Caco-2 (cell line): ENCODE results near the gene TRAF7. TPM values are rescaled to one million over a fixed set of nuclear protein-coding genes. Genes with fewer than 3 reads are reported as not detected.
A peak's percentile ranks its signal among the peaks of the same experiment; 100 is the strongest.

Experiments
- BruUV-seq: library from RNA; stranded (reverse); fragments of 400-500 nt; replicated peaks from 2 replicates; lab custom pipeline; 2021; lab: Mats Ljungman, UMichigan
- CTCF ChIA-PET: fragments of 300-600 bp; sonication (Branson Sonifier 250); formaldehyde crosslinking; loops from one replicate; lab custom pipeline; 2022; ENCODE audit warnings: antibody characterized with exemption; lab: Charles Lee
- POLR2A ChIA-PET: fragments of 300-600 bp; sonication (Branson Sonifier 250); formaldehyde crosslinking; loops from one replicate; lab custom pipeline; 2022; ENCODE audit warnings: antibody characterized with exemption; lab: Charles Lee
- DNase-seq, 2 experiments: peaks; one replicate each; pipeline versions ENCODE4 v3.0.0 to v3.0.0-alpha.2; 2020 to 2022
- H3K27me3 ChIP-seq: replicated peaks from 2 replicates; pipeline ENCODE4 v1.6.0; 2011; ENCODE audit warnings: low read length; ENCODE audit not compliant: control insufficient read depth, insufficient read depth
- H3K36me3 ChIP-seq: 2 replicates; pipeline ENCODE4 v1.5.1; 2011; ENCODE audit warnings: low read length; ENCODE audit not compliant: control insufficient read depth, insufficient read depth
- H3K4me1 ChIP-seq: fragments of 250-450 bp; sonication (Bioruptor Pico); 2 replicates; pipeline ENCODE4 v1.5.1; 2020; ENCODE audit warnings: mild to moderate bottlenecking
- H3K4me3 ChIP-seq: 2 replicates; pipeline ENCODE4 v1.5.1; 2011; ENCODE audit warnings: low read depth, mild to moderate bottlenecking, control low read depth, low read length
- H3K9me3 ChIP-seq: fragments of 250-450 bp; sonication (Bioruptor Pico); 2 replicates; pipeline ENCODE4 v1.5.1; 2020; ENCODE audit warnings: mild to moderate bottlenecking, moderate library complexity
- H3K27ac Mint-ChIP-seq: one replicate; pipeline ENCODE4 v1.8.0; 2022; ENCODE audit warnings: mixed read lengths; ENCODE audit not compliant: unreplicated experiment
- H3K27me3 Mint-ChIP-seq: one replicate; pipeline ENCODE4 v1.8.0; 2022; ENCODE audit warnings: mixed read lengths; ENCODE audit not compliant: insufficient read depth, unreplicated experiment
- H3K36me3 Mint-ChIP-seq: one replicate; pipeline ENCODE4 v1.8.0; 2022; ENCODE audit warnings: mild to moderate bottlenecking, mixed read lengths; ENCODE audit not compliant: insufficient read depth, unreplicated experiment
- H3K4me1 Mint-ChIP-seq: one replicate; pipeline ENCODE4 v1.8.0; 2022; ENCODE audit warnings: low read depth, mixed read lengths; ENCODE audit not compliant: unreplicated experiment
- H3K4me3 Mint-ChIP-seq: one replicate; pipeline ENCODE4 v1.8.0; 2022; ENCODE audit warnings: mild to moderate bottlenecking, moderate library complexity, mixed read lengths; ENCODE audit not compliant: unreplicated experiment
- H3K9me3 Mint-ChIP-seq: one replicate; pipeline ENCODE4 v1.8.0; 2022; ENCODE audit warnings: mixed read lengths; ENCODE audit not compliant: unreplicated experiment
- intact Hi-C: fragments of 100-400 bp; cut with micrococcal nuclease; formaldehyde crosslinking; loops from one replicate; pipeline ENCODE4 v1.10.0; 2022; ENCODE audit not compliant: unreplicated experiment
- total RNA-seq: library from RNA; stranded (reverse); gene quantifications from 2 replicates; pipeline ENCODE4 v1.2.3, GENCODE V29; 2022
- TF ChIP-seq, protein P1 (sequence below), 2 experiments: fragments of 200-600 bp in 1 of 2; IDR thresholded peaks; 1 replicate in 1 of 2; 2 replicates in 1 of 2; pipeline versions ENCODE4 v1.5.1 to v1.8.0; 2011 to 2022; ENCODE audit warnings: antibody characterized with exemption in 1 of 2, control low read depth in 1 of 2, inconsistent platforms in 1 of 2, low read depth in 1 of 2, low read length in 1 of 2, mild to moderate bottlenecking in 1 of 2, moderate library complexity in 1 of 2; ENCODE audit not compliant: insufficient read depth in 1 of 2, severe bottlenecking in 1 of 2, unreplicated experiment in 1 of 2

The TRAF7 gene
- total RNA-seq, 1 experiment from 2014 or later: 66.3 TPM

DNA sequence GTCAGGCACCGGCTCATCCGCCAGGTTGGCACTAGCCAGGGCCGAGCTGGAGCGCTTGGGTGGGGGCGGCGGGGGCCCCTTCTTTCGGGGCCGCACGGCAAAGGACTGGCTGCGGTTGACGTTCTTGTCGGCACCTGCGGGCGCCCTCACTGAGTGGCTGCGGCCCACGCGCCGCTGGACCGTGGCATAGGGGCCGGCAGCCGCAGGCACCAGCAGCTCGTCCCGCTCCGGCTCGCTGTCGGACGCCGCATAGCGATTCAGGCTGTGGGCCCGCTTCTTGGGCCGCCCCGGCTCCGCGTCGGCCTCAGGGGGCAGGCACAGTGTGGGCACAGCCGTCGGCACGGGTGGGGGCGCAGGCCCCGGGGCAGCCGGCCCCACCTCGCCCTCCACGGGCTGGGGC is 24.9 kb downstream of the TRAF7 start:
- no peaks in the 10 kb centered on the region for H3K9me3 ChIP-seq
- Mint-ChIP-seq H3K4me1 (peaks cover 6% of the 10 kb centered on the region), H3K27ac (no peak overlapping the region), H3K4me3 (no peak overlapping the region), H3K27me3 (no peaks in the 10 kb centered on the region), H3K9me3 (no peaks in the 10 kb centered on the region), H3K36me3 (peaks cover 36% of the 10 kb centered on the region)
- BruUV-seq: no TSS peak
- H3K4me1 ChIP-seq: no peaks in the 10 kb centered on the region
- no peak for DNase-seq
- TF ChIP-seq, protein P1, sequence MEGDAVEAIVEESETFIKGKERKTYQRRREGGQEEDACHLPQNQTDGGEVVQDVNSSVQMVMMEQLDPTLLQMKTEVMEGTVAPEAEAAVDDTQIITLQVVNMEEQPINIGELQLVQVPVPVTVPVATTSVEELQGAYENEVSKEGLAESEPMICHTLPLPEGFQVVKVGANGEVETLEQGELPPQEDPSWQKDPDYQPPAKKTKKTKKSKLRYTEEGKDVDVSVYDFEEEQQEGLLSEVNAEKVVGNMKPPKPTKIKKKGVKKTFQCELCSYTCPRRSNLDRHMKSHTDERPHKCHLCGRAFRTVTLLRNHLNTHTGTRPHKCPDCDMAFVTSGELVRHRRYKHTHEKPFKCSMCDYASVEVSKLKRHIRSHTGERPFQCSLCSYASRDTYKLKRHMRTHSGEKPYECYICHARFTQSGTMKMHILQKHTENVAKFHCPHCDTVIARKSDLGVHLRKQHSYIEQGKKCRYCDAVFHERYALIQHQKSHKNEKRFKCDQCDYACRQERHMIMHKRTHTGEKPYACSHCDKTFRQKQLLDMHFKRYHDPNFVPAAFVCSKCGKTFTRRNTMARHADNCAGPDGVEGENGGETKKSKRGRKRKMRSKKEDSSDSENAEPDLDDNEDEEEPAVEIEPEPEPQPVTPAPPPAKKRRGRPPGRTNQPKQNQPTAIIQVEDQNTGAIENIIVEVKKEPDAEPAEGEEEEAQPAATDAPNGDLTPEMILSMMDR (IDR thresholded peaks at IDR 0.05; ENCODE audit: insufficient read depth in 1 of 2, low read depth in 1 of 2, low read length in 1 of 2, severe bottlenecking in 1 of 2, unreplicated experiment in 1 of 2): no peak
- H3K36me3 ChIP-seq: no peaks in the 10 kb centered on the region; the same call in 1 of the 2 replicates
- no peaks in the 10 kb centered on the region for H3K27me3 ChIP-seq
- POLR2A ChIA-PET: no interaction called here
- H3K4me3 ChIP-seq: no peak overlapping the region
- intact Hi-C loops: no loop called here
- CTCF ChIA-PET: no interaction called here

GRCh38 chr16:2180962-2181923 is 25.7 kb downstream of the TRAF7 start:
- peak overlapping the region; percentile 32 for H3K27ac Mint-ChIP-seq
- no peaks in the 10 kb centered on the region for H3K9me3 ChIP-seq
- no peaks in the 10 kb centered on the region for H3K9me3 Mint-ChIP-seq
- H3K4me3 ChIP-seq: no peak overlapping the region
- ChIA-PET POLR2A (no interaction called here), CTCF (no interaction called here)
- no TSS peak for BruUV-seq
- no peaks in the 10 kb centered on the region for H3K27me3 ChIP-seq
- TF ChIP-seq, protein P1 (IDR thresholded peaks at IDR 0.05; ENCODE audit: insufficient read depth in 1 of 2, low read depth in 1 of 2, low read length in 1 of 2, severe bottlenecking in 1 of 2, unreplicated experiment in 1 of 2): no peak
- no peaks in the 10 kb centered on the region for H3K27me3 Mint-ChIP-seq
- H3K4me1 Mint-ChIP-seq: peaks cover 6% of the 10 kb centered on the region
- no peaks in the 10 kb centered on the region for H3K36me3 ChIP-seq
- intact Hi-C loops: no loop called here
- peaks cover 28% of the 10 kb centered on the region for H3K36me3 Mint-ChIP-seq
- DNase-seq: no peak
- no peaks in the 10 kb centered on the region for H3K4me1 ChIP-seq
- H3K4me3 Mint-ChIP-seq: no peak overlapping the region

DNA sequence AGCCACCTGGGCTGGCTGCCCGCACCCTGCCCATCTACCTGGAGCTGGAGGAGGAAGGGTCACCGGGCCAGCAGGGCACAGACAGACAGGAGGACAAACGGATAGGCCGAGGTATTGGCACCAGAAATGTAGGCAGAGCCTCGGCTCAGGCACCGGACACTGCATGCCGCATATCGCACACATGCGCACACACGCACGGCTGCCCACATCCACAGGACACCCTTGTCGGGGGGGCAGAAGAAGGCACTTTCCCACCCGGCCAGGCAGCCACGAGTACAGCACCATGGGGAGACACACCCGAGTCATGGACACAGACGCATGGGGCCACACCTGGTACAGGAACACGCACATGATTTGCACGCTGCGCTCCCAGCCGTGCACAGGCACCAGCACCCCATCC is 26.4 kb downstream of the TRAF7 start:
- Histone ChIP-seq H3K9me3 (no peaks in the 10 kb centered on the region), H3K36me3 (no peaks in the 10 kb centered on the region), H3K4me3 (no peak overlapping the region), H3K4me1 (no peaks in the 10 kb centered on the region), H3K27me3 (no peaks in the 10 kb centered on the region)
- Mint-ChIP-seq H3K4me3 (no peak overlapping the region), H3K9me3 (no peaks in the 10 kb centered on the region), H3K4me1 (peaks cover 6% of the 10 kb centered on the region), H3K27me3 (no peaks in the 10 kb centered on the region), H3K27ac (peak overlapping the region; percentile 32), H3K36me3 (peaks cover 22% of the 10 kb centered on the region)
- intact Hi-C loops: no loop called here
- ChIA-PET POLR2A (no interaction called here), CTCF (no interaction called here)
- TF ChIP-seq, protein P1 (IDR thresholded peaks at IDR 0.05; ENCODE audit: insufficient read depth in 1 of 2, low read depth in 1 of 2, low read length in 1 of 2, severe bottlenecking in 1 of 2, unreplicated experiment in 1 of 2): no peak
- BruUV-seq: no TSS peak
- no peak for DNase-seq
